ENCODE data around the gene BMPR2. TPM values are rescaled to one million over a fixed set of nuclear protein-coding genes. Genes with fewer than 3 reads are reported as not detected.

The BMPR2 gene
- total and polyA plus RNA-seq, 4 donors = 4.3 to 16.2 (median 7.7) TPM

DNA sequence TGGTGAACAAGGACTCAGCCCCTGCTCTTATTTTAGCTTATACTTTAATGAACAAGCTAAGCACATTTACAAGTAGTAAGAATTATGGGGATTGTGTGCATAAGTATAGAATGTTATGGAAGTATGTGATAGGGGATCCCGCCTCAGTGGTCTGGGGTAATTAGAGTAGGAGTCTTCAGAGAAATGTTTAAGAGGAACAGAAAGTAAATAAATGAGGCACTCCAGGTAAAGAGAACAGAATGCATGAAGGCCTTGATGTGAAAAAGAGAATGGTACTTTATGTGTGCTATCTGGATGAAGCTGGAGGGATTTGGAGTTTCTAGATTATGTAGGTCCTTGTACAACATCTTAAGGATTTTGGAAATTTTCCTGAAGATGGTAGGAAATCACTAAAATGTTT lies 76.6 kb downstream of the BMPR2 start:
- Histone ChIP-seq H3K9ac (ENCODE audit: low read depth in 1 of 2, low read length in 2 of 2) (no peak overlapping the region), H3K27ac (ENCODE audit: low read depth in 1 of 2, low read length in 2 of 2) (no peak overlapping the region), H3K36me3 (ENCODE audit: control insufficient read depth in 4 of 4, insufficient read depth in 3 of 4, low read depth in 1 of 4, low read length in 3 of 4) (no peaks in the 10 kb centered on the region), H3K27me3 (ENCODE audit: control insufficient read depth in 4 of 4, insufficient read depth in 4 of 4, low read length in 3 of 4) (no peaks in the 10 kb centered on the region), H3K9me3 (ENCODE audit: control insufficient read depth in 4 of 4, low read length in 3 of 4) (no peaks in the 10 kb centered on the region), H3K4me1 (ENCODE audit: control insufficient read depth in 4 of 4, insufficient read depth in 4 of 4, low read length in 3 of 4) (peaks cover 10 to 18% (median 13%) of the 10 kb centered on the region in 4 donors), H3K4me3 (ENCODE audit: low read depth in 1 of 3, low read length in 3 of 3) (no peak overlapping the region)
- DNase-seq (ENCODE audit: low spot score) = no peak
- WGBS = 97% methylated on average over 1 of the region's 1 CpG
- TF ChIP-seq TAF1 (conservative IDR thresholded peaks at IDR 0.05) (no peak), SP1 (IDR thresholded peaks at IDR 0.05) (no peak), FOXA2 (IDR thresholded peaks at IDR 0.05) (no peak)

DNA sequence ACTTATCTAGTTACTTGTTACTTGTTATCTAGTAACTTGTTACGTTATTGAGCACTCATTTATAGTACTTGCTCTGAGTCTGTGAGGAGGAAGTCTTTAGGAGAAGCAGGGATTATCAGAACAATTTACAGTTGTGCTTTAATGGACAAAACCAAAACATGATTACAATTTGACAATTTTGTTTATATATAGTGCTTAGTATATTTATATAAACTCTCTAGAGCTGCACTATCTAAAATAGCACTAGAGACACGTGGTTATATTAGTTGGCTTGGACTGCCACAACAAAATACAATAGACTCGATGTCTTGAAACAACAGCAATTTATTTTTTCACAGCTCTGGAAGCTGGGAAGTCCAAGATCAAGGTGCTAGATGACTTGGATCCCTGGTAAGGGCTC lies 78.4 kb downstream of the BMPR2 start:
- no peak for DNase-seq (ENCODE audit: low spot score)
- no peak for TF ChIP-seq RAD21 (IDR thresholded peaks at IDR 0.05)
- TF ChIP-seq TAF1 (conservative IDR thresholded peaks at IDR 0.05) = no peak
- TF ChIP-seq HNF4G (IDR thresholded peaks at IDR 0.05) = no peak
- no peak for TF ChIP-seq HNF4A (conservative IDR thresholded peaks at IDR 0.05)
- TF ChIP-seq YY1 (IDR thresholded peaks at IDR 0.05) = no peak
- TF ChIP-seq FOXA2 (IDR thresholded peaks at IDR 0.05) = no peak
- TF ChIP-seq, protein P1, sequence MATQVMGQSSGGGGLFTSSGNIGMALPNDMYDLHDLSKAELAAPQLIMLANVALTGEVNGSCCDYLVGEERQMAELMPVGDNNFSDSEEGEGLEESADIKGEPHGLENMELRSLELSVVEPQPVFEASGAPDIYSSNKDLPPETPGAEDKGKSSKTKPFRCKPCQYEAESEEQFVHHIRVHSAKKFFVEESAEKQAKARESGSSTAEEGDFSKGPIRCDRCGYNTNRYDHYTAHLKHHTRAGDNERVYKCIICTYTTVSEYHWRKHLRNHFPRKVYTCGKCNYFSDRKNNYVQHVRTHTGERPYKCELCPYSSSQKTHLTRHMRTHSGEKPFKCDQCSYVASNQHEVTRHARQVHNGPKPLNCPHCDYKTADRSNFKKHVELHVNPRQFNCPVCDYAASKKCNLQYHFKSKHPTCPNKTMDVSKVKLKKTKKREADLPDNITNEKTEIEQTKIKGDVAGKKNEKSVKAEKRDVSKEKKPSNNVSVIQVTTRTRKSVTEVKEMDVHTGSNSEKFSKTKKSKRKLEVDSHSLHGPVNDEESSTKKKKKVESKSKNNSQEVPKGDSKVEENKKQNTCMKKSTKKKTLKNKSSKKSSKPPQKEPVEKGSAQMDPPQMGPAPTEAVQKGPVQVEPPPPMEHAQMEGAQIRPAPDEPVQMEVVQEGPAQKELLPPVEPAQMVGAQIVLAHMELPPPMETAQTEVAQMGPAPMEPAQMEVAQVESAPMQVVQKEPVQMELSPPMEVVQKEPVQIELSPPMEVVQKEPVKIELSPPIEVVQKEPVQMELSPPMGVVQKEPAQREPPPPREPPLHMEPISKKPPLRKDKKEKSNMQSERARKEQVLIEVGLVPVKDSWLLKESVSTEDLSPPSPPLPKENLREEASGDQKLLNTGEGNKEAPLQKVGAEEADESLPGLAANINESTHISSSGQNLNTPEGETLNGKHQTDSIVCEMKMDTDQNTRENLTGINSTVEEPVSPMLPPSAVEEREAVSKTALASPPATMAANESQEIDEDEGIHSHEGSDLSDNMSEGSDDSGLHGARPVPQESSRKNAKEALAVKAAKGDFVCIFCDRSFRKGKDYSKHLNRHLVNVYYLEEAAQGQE (IDR thresholded peaks at IDR 0.05) = no peak
- no peak for TF ChIP-seq GABPA (IDR thresholded peaks at IDR 0.05 in 1 of 2, conservative IDR thresholded peaks at IDR 0.05 in 1 of 2)
- TF ChIP-seq FOXA1 (IDR thresholded peaks at IDR 0.05) = no peak
- no peak for TF ChIP-seq SP1 (IDR thresholded peaks at IDR 0.05)
- TF ChIP-seq RXRA (IDR thresholded peaks at IDR 0.05) = no peak
- no peak for TF ChIP-seq NR2F2 (IDR thresholded peaks at IDR 0.05)
- TF ChIP-seq, protein P2, sequence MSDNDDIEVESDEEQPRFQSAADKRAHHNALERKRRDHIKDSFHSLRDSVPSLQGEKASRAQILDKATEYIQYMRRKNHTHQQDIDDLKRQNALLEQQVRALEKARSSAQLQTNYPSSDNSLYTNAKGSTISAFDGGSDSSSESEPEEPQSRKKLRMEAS (IDR thresholded peaks at IDR 0.05) = no peak
- TF ChIP-seq, protein P3, sequence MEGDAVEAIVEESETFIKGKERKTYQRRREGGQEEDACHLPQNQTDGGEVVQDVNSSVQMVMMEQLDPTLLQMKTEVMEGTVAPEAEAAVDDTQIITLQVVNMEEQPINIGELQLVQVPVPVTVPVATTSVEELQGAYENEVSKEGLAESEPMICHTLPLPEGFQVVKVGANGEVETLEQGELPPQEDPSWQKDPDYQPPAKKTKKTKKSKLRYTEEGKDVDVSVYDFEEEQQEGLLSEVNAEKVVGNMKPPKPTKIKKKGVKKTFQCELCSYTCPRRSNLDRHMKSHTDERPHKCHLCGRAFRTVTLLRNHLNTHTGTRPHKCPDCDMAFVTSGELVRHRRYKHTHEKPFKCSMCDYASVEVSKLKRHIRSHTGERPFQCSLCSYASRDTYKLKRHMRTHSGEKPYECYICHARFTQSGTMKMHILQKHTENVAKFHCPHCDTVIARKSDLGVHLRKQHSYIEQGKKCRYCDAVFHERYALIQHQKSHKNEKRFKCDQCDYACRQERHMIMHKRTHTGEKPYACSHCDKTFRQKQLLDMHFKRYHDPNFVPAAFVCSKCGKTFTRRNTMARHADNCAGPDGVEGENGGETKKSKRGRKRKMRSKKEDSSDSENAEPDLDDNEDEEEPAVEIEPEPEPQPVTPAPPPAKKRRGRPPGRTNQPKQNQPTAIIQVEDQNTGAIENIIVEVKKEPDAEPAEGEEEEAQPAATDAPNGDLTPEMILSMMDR (IDR thresholded peaks at IDR 0.05; ENCODE audit: low read depth, low read length, missing input control) = no peak
- no peak for TF ChIP-seq EGR1 (IDR thresholded peaks at IDR 0.05; ENCODE audit: low read depth in 2 of 2)
- H3K27ac ChIP-seq (ENCODE audit: low read depth in 1 of 2, low read length in 2 of 2) = no peak overlapping the region
- H3K36me3 ChIP-seq (ENCODE audit: control insufficient read depth in 4 of 4, insufficient read depth in 3 of 4, low read depth in 1 of 4, low read length in 3 of 4) = no peaks in the 10 kb centered on the region
- H3K9ac ChIP-seq (ENCODE audit: low read depth in 1 of 2, low read length in 2 of 2) = no peak overlapping the region
- 86% methylated on average over 3 of the region's 3 CpGs for whole genome bisulfite sequencing
- no peaks in the 10 kb centered on the region for H3K27me3 ChIP-seq (ENCODE audit: control insufficient read depth in 4 of 4, insufficient read depth in 4 of 4, low read length in 3 of 4)
- H3K4me1 ChIP-seq (ENCODE audit: control insufficient read depth in 4 of 4, insufficient read depth in 4 of 4, low read length in 3 of 4) = peaks cover 8 to 16% (median 11%) of the 10 kb centered on the region in 4 donors
- no peak overlapping the region for H3K4me3 ChIP-seq (ENCODE audit: low read depth in 1 of 3, low read length in 3 of 3)
- H3K9me3 ChIP-seq (ENCODE audit: control insufficient read depth in 4 of 4, low read length in 3 of 4) = no peaks in the 10 kb centered on the region

Data from liver (tissue), 9 donors.